GM19372 (cell line): ENCODE measurements around the gene TRAF2.

ENCODE experiments used
- ATAC-seq: cut with Tn5 transposase; IDR thresholded peaks from one replicate; pipeline ENCODE4 v1.9.1; 2021; ENCODE audit warnings: mild to moderate bottlenecking, low read depth, moderate library complexity; ENCODE audit not compliant: unreplicated experiment

TRAF2 gene

DNA sequence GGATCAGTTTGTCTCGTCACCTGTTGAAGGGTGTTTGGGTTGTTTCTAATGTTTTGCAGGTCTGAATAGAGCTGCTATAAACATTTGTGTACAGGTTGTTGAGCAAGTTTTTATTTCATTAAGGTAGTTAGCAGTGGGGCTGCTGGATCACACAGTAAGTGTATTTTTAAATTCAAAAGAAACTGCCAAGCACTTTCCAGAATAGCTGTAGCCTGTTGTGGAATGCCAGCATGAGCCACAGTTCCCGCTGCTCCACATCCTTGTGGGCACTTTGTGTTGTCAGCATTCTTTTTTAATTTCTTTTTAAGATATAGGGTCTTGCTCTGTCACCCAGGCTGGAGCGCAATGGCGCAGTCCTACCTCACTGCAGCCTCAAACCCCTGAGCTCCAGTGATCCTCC is 43.7 kb downstream of the TRAF2 start:
- no peak for ATAC-seq

GRCh38 chr9:136931611-136932130 is 45.4 kb downstream of the TRAF2 start:
- no peak for ATAC-seq

DNA sequence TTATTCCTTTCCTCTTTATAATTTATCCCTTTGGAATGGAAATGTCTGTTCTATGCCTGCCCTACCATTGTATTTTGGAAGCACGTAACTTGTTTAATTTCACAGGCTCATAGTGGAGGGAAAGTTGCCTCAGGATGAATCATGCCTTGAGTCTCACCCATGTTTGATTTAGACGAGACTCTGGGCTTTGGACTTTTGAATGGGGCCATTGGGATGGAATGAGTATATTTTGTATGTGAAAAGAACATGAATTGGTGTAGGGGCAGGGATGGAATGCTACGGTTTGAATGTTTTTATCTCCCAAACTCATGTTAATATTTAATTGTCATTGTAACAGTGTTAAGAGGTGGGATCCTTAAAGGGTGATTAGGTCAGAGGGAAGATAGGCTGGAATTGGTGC is 48.0 kb downstream of the TRAF2 start:
- no peak for ATAC-seq

GRCh38 chr9:136935651-136936050 is 49.3 kb downstream of the TRAF2 start:
- ATAC-seq, result no peak

GRCh38 chr9:136936645-136937170 is 50.4 kb downstream of the TRAF2 start:
- no peak for ATAC-seq

GRCh38 chr9:136937186-136938001 is 51.1 kb downstream of the TRAF2 start:
- ATAC-seq, result no peak

DNA sequence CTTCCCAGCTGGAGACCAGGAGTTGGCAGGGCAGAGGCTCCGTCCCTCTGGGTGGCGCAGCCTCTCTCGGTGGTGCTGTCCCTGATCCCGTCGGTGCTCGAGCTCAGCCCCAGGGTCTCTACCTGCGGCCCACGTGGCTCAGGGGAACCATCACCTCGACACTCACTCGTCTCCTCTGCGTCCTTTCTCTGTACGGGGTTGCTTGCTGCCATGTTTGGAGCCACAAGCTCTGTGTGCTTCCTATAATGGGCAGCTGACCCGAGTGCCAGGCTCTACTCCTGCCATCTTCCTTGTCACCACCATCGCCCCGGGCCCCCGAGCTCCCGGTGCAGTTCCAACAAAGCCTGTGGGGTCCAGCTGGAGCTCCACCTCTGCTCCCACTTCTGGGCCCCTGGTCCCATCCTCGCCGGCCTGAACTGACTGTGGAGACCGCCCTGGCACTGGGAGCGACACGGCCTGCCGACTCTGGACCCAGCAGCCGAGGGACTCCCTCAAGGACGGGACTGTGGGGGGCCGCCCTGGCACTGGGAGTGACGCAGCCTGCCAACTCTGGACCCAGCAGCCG is 53.2 kb downstream of the TRAF2 start:
- ATAC-seq, result no peak

DNA sequence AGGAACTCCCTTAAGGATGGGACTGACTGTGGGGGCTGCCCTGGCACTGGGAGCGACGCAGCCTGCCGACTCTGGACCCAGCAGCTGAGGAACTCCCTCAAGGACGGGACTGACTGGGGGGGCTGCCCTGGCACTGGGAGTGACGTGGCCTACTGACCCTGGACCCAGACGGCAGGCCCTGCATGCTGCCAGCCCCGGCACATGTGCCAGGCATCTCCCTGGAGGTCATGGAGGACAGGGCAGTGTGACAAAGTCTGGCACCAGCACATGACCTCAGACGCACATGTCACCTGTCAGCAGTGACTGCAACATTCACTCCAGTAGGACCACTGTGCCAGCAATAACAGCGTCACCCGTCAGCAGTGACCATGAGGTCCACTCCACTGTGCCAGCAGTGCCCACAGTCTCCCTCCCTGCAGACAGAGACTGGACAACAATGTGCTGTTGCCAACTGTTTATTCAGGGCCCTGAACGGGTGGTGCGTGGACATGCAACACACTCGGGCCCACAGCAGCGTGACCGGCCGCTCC is 53.7 kb downstream of the TRAF2 start:
- ATAC-seq, result no peak

DNA sequence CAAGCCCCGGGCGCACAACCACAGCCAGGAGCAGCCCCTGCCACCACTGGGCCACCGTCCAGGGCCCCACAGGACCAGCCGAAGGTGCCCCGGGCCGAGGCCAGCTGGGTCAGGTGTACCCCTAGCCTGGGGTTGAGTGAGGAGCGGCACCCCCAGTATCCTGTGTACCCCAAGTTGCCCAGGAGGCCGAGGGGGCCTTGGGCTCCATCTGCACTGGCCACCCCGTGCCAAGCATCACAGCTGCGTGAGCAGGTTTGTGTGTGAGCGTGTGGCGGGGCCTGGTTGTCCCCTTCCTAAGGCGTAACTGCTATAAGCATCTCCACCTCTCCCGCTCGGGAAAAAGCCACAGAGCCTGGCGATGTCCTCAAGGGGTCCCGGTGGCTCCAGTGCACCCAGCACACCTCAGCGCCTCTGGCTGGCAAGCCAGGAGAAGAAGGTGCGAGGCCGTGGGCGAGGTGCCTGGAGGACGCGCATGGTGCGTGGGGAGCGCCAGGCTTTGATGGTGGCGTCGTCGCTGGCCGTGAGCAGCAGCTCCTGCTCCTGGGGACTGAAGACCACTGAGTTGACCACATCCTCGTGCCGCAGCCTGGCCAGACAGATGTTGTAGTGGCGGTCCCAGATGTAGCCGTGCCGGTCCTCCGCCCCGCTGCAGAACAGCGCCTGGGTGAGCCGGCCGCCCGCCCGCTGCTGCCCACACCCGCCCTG is 54.4 kb downstream of the TRAF2 start:
- no peak for ATAC-seq

GRCh38 chr9:136941231-136942111 is 55.2 kb downstream of the TRAF2 start:
- ATAC-seq, result no peak

GRCh38 chr9:136942112-136942880 is 56.0 kb downstream of the TRAF2 start:
- ATAC-seq, result no peak

DNA sequence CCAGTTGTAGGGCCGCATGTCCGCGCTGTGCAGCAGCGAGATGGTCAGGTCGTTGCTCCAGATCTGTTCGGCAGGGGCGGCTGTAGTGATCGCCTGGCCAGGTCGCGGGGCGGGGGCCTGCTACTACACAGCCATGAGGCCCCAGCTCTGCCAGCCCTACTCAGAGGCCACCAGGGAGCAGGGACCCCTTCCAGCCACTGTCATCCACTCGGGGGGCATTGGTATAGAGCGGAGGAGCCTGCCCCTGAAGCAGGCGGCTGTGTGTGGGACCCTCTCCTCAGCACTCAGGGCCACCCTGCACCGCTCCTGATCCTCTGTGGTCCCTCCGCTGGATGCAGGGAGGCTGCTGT is 56.5 kb downstream of the TRAF2 start:
- no peak for ATAC-seq

DNA sequence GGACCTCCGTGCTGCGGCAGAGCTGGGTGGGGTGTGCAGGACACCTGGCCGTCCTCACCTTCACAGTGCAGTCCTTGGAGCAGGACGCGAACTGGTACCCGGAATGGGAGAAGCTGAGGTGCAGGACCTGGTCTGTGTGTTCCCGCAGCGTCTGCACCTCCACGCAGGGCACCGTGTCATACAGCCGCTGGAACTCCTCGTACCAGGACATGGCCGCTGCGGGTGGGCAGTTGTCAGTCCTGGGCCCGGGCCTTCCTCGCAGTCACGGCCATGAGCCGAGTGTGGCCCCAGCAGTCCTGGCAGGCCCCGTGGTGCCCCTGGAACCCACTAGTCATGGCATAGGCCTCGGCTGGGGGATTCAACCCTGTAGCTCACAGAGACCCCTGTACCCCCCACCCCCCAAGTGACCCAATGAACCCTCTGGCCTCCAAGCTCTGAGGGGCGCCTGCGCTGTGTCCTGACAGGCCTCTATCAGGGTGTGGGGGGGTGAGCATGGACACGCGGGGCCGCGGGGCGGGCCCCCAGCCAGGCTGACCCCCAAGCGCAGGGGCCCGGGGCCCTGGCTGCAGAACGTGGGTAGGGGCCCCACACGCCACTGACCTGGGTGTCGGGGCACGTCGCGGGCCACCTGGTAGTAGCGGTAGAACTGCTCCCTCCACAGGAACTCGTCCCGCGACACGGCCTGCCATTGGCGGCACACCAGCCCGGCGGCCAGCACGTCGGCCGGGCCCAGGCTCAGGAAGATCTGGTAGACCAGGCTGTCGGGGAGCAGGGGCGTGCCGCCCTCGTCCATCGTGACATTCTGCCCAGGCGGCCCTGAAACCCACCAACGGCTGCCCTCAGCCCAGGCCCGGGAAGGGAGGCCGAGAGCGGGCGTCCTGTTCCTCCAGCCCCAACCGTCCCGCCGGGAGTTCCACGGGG is 57.2 kb downstream of the TRAF2 start:
- ATAC-seq, result no peak

- peak; percentile 38 for ATAC-seq
Measured at GRCh38 chr9:136944212-136944518, 57.8 kb downstream of the TRAF2 start.

DNA sequence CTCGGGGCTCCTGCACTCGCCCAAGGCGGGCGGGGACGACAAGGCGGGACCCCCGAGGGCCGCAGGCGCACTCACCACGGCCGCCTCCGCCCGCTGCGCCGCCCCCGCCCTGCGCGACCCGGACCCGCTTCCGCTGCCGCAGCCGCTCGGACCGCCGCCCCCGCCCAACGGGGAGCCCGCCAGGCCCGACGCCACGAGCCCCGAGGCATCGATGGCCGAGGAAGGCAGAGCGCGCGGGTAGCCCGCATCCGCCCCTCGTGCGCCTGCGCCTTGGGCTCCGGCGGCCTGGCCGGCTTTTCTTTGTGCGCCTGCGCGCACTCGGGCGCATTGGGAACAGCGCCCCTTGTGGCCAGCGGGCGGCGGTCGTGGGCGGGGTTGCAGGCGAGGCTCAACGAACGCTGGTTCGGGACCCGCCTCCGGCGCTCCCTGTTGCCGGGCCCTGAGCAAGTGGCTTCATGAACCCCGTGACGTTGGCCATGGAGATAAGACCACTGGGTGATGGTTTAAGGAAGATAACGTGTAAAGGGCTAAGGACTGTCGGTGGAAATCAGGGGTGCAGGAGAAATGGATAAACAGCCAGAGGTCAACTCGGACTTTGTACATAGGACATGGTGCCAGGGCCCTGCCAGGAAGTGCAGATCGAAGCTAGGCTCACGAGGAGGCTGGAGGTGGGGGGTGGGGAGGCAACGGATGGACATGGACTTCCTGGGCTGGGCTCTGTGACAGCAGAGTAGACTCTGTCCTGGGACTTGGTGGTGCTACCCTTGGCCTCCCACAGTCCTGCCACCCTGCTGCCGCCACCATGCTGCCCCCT is 58.4 kb downstream of the TRAF2 start, which contains the start of the genes C8G and FBXW5:
Gene C8G (plus strand): TSS at position 725 of the 814 bp plus-strand sequence. CDS start 78 bp downstream, at position 803.
Gene FBXW5 (minus strand): TSS at position 220 of the 814 bp plus-strand sequence. CDS start 655 bp downstream, outside the sequence.
- peak; percentile 90 for ATAC-seq

DNA sequence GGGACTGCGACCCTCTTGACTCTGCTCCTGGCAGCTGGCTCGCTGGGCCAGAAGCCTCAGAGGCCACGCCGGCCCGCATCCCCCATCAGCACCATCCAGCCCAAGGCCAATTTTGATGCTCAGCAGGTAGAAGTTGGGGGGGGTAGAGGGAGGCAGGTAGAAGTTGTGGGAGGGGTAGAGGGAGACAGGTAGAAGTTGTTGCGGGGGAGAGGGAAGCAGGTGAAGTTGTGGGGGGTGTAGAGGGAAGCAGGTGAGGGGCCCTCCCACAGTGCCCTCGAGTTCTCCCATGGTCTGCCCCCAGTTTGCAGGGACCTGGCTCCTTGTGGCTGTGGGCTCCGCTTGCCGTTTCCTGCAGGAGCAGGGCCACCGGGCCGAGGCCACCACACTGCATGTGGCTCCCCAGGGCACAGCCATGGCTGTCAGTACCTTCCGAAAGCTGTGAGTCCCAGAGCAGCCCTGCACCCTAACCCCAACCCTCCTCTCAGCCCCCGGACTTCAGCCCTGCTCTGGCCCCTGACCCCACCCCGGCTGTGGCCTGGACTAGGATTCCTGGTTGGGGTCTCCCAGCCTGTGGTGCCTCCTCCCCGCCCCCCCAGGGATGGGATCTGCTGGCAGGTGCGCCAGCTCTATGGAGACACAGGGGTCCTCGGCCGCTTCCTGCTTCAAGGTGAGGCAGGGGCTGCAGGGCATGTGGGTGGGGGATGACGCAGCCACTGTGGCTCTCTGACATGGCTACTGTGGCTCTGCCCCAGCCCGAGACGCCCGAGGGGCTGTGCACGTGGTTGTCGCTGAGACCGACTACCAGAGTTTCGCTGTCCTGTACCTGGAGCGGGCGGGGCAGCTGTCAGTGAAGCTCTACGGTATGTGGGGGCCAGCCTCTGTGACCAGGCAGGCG is 59.3 kb downstream of the TRAF2 start:
- ATAC-seq, result no peak
